ENCODE data around the gene ARHGEF16. TPM values are rescaled to one million over a fixed set of nuclear protein-coding genes. Genes with fewer than 3 reads are reported as not detected.

Gene ARHGEF16
- total RNA-seq, 2 experiments from 2014 or later = 0.17 to 0.24 TPM

DNA sequence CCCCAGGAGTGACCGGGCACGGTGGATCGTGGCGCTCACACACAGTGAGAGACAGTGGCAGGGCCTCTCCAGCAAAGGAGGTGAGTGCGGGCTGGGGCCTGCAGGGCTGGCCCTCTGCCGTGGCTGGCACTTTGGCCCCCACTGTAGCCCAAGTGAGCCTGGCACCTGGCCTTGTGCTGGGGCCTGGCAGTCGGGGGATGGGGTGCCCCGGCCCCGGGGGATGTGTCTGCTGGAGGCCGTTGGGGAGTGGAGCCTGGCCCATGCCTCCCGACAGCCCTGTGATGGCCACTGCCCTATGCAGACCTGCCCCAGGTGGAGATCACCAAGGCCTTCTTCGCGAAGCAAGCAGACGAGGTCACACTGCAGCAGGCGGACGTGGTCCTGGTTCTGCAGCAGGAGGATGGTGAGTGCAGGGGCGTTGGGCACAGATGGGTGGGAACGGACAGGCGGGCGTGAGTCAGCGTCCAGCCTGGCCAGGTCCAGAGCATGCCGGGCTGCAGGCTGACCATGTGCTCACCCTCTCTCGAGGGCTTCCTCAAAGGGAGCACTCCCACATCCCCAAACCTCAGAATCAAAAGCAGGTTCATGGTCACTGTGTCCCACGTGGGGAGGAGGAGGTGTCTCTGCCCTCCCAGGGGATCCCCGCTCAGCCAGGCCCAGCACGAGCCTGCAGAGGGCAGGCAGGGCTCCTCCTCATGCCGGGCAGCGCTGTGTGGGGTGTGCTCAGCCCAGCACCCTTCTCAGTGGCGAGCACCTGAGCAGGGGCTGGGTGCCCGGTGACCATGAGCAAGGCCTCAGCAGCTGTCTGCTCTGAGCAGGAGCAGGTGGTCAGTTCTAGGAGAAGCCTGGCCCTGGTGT is 25.3 kb downstream of the ARHGEF16 start:
- POLR2A ChIA-PET = no interaction called here
- intact Hi-C loops (cut with micrococcal nuclease) = no loop called here
- Mint-ChIP-seq H3K4me1 (ENCODE audit: low read depth) (no peaks in the 10 kb centered on the region), H3K36me3 (no peaks in the 10 kb centered on the region), H3K9me3 (no peaks in the 10 kb centered on the region), H3K4me3 (no peak overlapping the region), H3K27ac (no peak overlapping the region), H3K27me3 (no peaks in the 10 kb centered on the region)
- CTCF ChIA-PET = interaction anchor here (1.0 to 1.9 kb wide), 2 partner anchors 11 to 27 kb away, joined by 3 to 8 read pairs; no protein-coding TSS in a partner anchor
- DNase-seq = no peak

- no peak overlapping the region for H3K4me3 Mint-ChIP-seq
- no peak for DNase-seq
- POLR2A ChIA-PET = no interaction called here
- H3K36me3 Mint-ChIP-seq = no peaks in the 10 kb centered on the region
- H3K27ac Mint-ChIP-seq = no peak overlapping the region
- CTCF ChIA-PET = interaction anchor here (1.9 kb wide), 1 partner anchor 27 kb away, joined by 8 read pairs; no protein-coding TSS in a partner anchor
- no peaks in the 10 kb centered on the region for H3K4me1 Mint-ChIP-seq (ENCODE audit: low read depth)
- H3K27me3 Mint-ChIP-seq = no peaks in the 10 kb centered on the region
- intact Hi-C loops (cut with micrococcal nuclease) = no loop called here
- no peaks in the 10 kb centered on the region for H3K9me3 Mint-ChIP-seq
Observed at GRCh38 chr1:3480369-3480719, 25.9 kb downstream of the ARHGEF16 start.

DNA sequence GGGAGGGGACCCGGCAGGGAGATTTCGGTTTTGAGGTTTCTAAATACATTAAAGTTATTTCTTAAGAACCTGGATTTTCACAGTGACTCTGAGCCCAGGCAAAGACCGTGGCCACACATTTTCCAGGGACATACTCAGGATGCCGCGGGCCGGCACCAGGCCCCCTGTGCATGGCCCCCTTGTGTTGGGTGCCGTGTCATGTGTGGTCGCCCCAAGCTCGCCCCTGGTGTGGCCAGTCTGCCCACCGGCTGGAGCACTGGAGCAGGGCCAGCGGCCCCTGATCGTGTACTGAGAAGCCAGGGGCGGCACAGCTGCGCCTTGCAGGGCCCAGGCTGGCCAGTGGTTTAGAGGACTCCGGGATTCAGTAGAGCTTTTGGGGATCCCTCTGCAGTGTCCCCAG is 26.6 kb downstream of the ARHGEF16 start:
- H3K27ac Mint-ChIP-seq = no peak overlapping the region
- H3K4me3 Mint-ChIP-seq = no peak overlapping the region
- intact Hi-C loops (cut with micrococcal nuclease) = no loop called here
- no peak for DNase-seq
- ChIA-PET CTCF (interaction anchor here (1.9 kb wide), 1 partner anchor 28 kb away, joined by 8 read pairs; no protein-coding TSS in a partner anchor), POLR2A (no interaction called here)
- no peaks in the 10 kb centered on the region for H3K4me1 Mint-ChIP-seq (ENCODE audit: low read depth)
- H3K9me3 Mint-ChIP-seq = no peaks in the 10 kb centered on the region
- H3K27me3 Mint-ChIP-seq = no peaks in the 10 kb centered on the region
- H3K36me3 Mint-ChIP-seq = no peaks in the 10 kb centered on the region

DNA sequence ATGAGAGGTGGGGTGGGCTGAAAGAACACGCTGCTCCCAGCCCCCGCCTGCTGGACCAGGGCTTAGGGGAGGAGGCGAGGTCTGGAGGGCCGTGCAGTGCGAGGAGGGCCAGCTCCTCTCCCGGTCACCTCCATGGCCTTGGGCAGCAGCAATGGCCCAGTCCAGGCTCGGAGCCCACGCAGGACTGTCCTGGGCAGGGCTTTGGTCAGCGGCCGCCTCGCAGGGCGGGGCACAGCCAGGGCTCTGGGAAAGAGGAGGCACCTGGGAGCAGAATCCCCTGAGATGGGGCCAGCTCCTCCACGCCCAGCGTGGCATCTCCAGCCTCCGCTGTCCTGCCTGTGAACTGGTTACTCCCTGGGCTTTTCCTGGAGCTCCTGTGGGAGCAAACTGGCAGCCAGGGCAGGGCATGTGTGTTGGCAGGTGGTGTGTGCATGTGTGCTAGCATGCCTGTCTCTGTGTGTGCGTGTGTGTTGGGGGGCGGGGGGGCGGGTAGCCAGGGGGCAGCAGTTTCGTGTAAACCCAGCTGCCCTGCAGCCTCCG is 27.4 kb downstream of the ARHGEF16 start:
- Mint-ChIP-seq H3K27me3 (no peaks in the 10 kb centered on the region), H3K4me3 (no peak overlapping the region), H3K27ac (no peak overlapping the region), H3K36me3 (no peaks in the 10 kb centered on the region), H3K9me3 (no peaks in the 10 kb centered on the region), H3K4me1 (ENCODE audit: low read depth) (no peaks in the 10 kb centered on the region)
- ChIA-PET CTCF (interaction anchor here (1.4 to 1.9 kb wide), 2 partner anchors 29 to 146 kb away, joined by 3 to 8 read pairs; no protein-coding TSS in a partner anchor), POLR2A (no interaction called here)
- intact Hi-C loops (cut with micrococcal nuclease) = loop anchor here (2.0 kb wide), 1 partner anchor 29 kb away; no protein-coding TSS in a partner anchor
- no peak for DNase-seq

- peak; percentile 19 for DNase-seq
- intact Hi-C loops (cut with micrococcal nuclease) = loop anchor here (2.0 kb wide), 1 partner anchor 30 kb away; no protein-coding TSS in a partner anchor
- ChIA-PET CTCF (interaction anchor here (1.1 to 1.4 kb wide), 2 partner anchors 29 to 145 kb away, joined by 3 to 12 read pairs; no protein-coding TSS in a partner anchor), POLR2A (no interaction called here)
- Mint-ChIP-seq H3K36me3 (no peaks in the 10 kb centered on the region), H3K27ac (no peak overlapping the region), H3K4me1 (ENCODE audit: low read depth) (no peaks in the 10 kb centered on the region), H3K9me3 (no peaks in the 10 kb centered on the region), H3K4me3 (no peak overlapping the region), H3K27me3 (no peaks in the 10 kb centered on the region)
Observed at GRCh38 chr1:3482378-3482849, 27.9 kb downstream of the ARHGEF16 start.

DNA sequence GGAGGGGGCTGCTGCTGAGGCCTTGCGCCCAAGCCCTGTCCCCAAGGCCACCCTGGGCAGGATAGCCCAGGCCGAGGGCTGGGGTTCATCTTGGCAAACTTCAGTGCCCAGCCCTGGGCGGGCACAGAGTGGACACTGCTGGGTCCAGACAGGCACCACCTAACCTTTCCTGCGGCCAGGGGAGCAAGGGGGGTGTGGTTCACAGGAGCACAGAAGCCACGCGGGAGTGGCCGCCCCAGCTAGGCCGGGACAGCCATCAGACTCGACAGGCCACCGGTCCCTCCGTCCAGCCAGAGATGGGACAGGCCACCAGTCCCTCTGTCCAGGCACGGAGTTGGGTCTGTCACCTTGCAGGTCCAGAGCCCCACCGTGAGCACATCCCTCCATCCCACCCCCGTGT is 28.9 kb downstream of the ARHGEF16 start:
- H3K27me3 Mint-ChIP-seq = no peaks in the 10 kb centered on the region
- no peak overlapping the region for H3K27ac Mint-ChIP-seq
- H3K4me3 Mint-ChIP-seq = no peak overlapping the region
- H3K36me3 Mint-ChIP-seq = no peaks in the 10 kb centered on the region
- H3K4me1 Mint-ChIP-seq (ENCODE audit: low read depth) = no peaks in the 10 kb centered on the region
- POLR2A ChIA-PET = no interaction called here
- intact Hi-C loops (cut with micrococcal nuclease) = loop anchor here (2.0 kb wide), 1 partner anchor 31 kb away; no protein-coding TSS in a partner anchor
- CTCF ChIA-PET = interaction anchor here (1.1 kb wide), 1 partner anchor 30 kb away, joined by 12 read pairs; no protein-coding TSS in a partner anchor
- peaks cover 9% of the 10 kb centered on the region for H3K9me3 Mint-ChIP-seq
- DNase-seq = no peak

GRCh38 chr1:3483801-3484444 is 29.5 kb downstream of the ARHGEF16 start:
- H3K27me3 Mint-ChIP-seq = no peaks in the 10 kb centered on the region
- intact Hi-C loops (cut with micrococcal nuclease) = loop anchor here (2.0 kb wide), 1 partner anchor 31 kb away; no protein-coding TSS in a partner anchor
- POLR2A ChIA-PET = no interaction called here
- peaks cover 4% of the 10 kb centered on the region for H3K36me3 Mint-ChIP-seq
- peak; percentile 55 for DNase-seq
- peaks cover 14% of the 10 kb centered on the region for H3K9me3 Mint-ChIP-seq
- CTCF ChIA-PET = interaction anchor here (1.3 to 5.4 kb wide), 3 partner anchors 31 to 137 kb away, joined by 5 to 45 read pairs (median 5); partner anchors contain the start of gene ARHGEF16
- no peaks in the 10 kb centered on the region for H3K4me1 Mint-ChIP-seq (ENCODE audit: low read depth)
- no peak overlapping the region for H3K4me3 Mint-ChIP-seq
- H3K27ac Mint-ChIP-seq = no peak overlapping the region

- Mint-ChIP-seq H3K4me1 (ENCODE audit: low read depth) (no peaks in the 10 kb centered on the region), H3K36me3 (peaks cover 4% of the 10 kb centered on the region), H3K9me3 (peaks cover 17% of the 10 kb centered on the region), H3K27ac (no peak overlapping the region), H3K4me3 (no peak overlapping the region), H3K27me3 (no peaks in the 10 kb centered on the region)
- CTCF ChIA-PET = interaction anchor here (0.9 to 5.4 kb wide), 4 partner anchors 32 to 136 kb away, joined by 3 to 45 read pairs (median 5); partner anchors contain the start of gene ARHGEF16
- intact Hi-C loops (cut with micrococcal nuclease) = no loop called here
- POLR2A ChIA-PET = no interaction called here
- no peak for DNase-seq
Observed at GRCh38 chr1:3485016-3485415, 30.6 kb downstream of the ARHGEF16 start.

DNA sequence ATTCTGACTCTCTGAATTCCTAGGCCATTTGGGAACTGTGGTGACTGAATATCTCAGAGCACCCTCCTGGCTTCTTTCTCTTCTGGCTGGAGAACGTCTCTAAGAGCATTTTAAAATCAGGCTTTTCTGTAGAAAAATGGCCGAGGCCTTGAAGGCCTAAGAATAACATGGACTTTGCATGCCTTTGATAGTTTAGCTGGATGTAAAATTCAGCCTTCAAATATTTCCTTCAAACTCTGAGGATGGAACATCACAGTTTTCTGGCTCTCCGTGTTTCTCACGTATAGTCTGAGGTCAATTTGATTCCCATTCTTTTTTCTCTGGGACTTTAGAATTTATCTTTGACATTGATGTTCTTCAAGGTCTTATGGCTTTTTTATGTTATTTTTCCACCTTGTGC is 34.0 kb downstream of the ARHGEF16 start:
- Mint-ChIP-seq H3K9me3 (peaks cover 17% of the 10 kb centered on the region), H3K27ac (no peak overlapping the region), H3K36me3 (peaks cover 4% of the 10 kb centered on the region), H3K27me3 (no peaks in the 10 kb centered on the region), H3K4me1 (ENCODE audit: low read depth) (peaks cover 5% of the 10 kb centered on the region), H3K4me3 (no peak overlapping the region)
- ChIA-PET CTCF (interaction anchor here (3.7 to 5.4 kb wide), 2 partner anchors 35 to 132 kb away, joined by 25 to 45 read pairs; partner anchors contain the start of gene ARHGEF16), POLR2A (no interaction called here)
- intact Hi-C loops (cut with micrococcal nuclease) = no loop called here
- DNase-seq = no peak

DNA sequence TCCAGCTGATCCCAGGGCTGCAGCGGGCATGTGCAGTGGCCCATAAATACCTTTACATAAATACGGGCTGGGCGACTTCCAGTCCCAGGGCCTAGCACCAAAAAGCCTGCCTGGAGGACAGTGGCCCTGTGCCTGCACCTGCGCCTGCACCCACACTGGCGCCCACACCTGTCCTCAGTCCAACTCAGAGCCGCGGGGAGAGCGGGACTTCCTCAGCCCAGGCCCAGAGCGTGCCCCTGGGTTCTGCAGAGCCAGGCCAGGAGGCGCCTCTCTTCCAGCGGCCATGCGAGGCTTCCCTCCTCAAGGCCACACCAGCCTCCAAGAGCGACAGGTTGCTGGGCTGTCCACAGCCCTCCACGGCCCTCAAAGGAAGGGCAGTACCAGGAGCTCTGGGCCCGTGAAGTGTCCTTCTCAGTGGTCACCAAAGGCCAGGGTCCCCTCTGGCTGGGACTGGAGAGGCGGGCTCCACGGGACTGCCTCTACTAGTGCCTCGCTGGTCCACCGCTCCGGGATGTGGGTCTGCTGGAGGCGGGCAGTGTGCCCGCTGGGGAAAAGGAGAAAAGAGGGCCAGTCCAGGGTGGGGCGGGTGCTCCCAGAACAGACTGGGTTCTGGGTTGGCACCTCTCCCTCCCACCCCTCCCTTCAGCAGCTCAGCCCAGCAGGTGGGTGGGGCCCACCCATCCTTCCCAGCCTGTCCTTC is 35.7 kb downstream of the ARHGEF16 start:
- no peaks in the 10 kb centered on the region for H3K27me3 Mint-ChIP-seq

More for the DNA sequence above, 35.7 kb downstream of the ARHGEF16 start:
- no peak overlapping the region for H3K4me3 Mint-ChIP-seq
- no peak for DNase-seq
- ChIA-PET CTCF (interaction anchor here (0.7 to 1.9 kb wide), 10 partner anchors 11 to 234 kb away, joined by 3 to 43 read pairs (median 6); no protein-coding TSS in a partner anchor), POLR2A (no interaction called here)
- peaks cover 5% of the 10 kb centered on the region for H3K4me1 Mint-ChIP-seq (ENCODE audit: low read depth)
- H3K27ac Mint-ChIP-seq = no peak overlapping the region
- intact Hi-C loops (cut with micrococcal nuclease) = loop anchor here (5.0 kb wide), 1 partner anchor 42 kb away; no protein-coding TSS in a partner anchor
- H3K36me3 Mint-ChIP-seq = peaks cover 4% of the 10 kb centered on the region
- H3K9me3 Mint-ChIP-seq = peaks cover 17% of the 10 kb centered on the region
